Measurements from ENCODE around the gene MORC3. TPM values are rescaled to one million over a fixed set of nuclear protein-coding genes. Genes with fewer than 3 reads are reported as not detected.
A peak's percentile ranks its signal among the peaks of the same experiment; 100 is the strongest.
"Not testable (repeated sequence)": the region's sequence is repeated elsewhere in the genome, so short reads cannot be mapped to it uniquely, and the experiment has no call there.

Gene MORC3
- total RNA-seq, 1 donor from 2014 or later = 24.5 TPM

GRCh38 chr21:36384885-36385232 lies 64.9 kb downstream of the MORC3 start:
- TF ChIP-seq CTCF (conservative IDR thresholded peaks at IDR 0.05) = no peak
- Mint-ChIP-seq H3K27ac (ENCODE audit: unreplicated experiment) (no peak overlapping the region), H3K36me3 (ENCODE audit: low read depth) (peaks cover 15% of the 10 kb centered on the region), H3K9me3 (peaks cover 3% of the 10 kb centered on the region), H3K4me3 (peak overlapping the region; percentile 77), H3K27me3 (ENCODE audit: low read depth) (no peaks in the 10 kb centered on the region), H3K4me1 (peaks cover 42% of the 10 kb centered on the region)
- DNase-seq (ENCODE audit: low read depth, low spot score) = no peak

- no peak within 1 kb of the TSS for H3K27ac Mint-ChIP-seq (ENCODE audit: unreplicated experiment)
- TF ChIP-seq CTCF (conservative IDR thresholded peaks at IDR 0.05) = no peak
Observed at GRCh38 chr21:36385233-36386030, 65.4 kb downstream of the MORC3 start, which contains the start of gene CHAF1B. Gene CHAF1B, plus strand, starts transcription at chr21:36385392. Its CDS starts 745 bp downstream, at chr21:36386137.

GRCh38 chr21:36386031-36386642 lies 66.1 kb downstream of the MORC3 start:
- no peak overlapping the region for H3K27ac Mint-ChIP-seq (ENCODE audit: unreplicated experiment)
- peaks cover 3% of the 10 kb centered on the region for H3K9me3 Mint-ChIP-seq
- H3K4me1 Mint-ChIP-seq = peaks cover 42% of the 10 kb centered on the region
- no peaks in the 10 kb centered on the region for H3K27me3 Mint-ChIP-seq (ENCODE audit: low read depth)
- H3K4me3 Mint-ChIP-seq = peak overlapping the region; percentile 90
- DNase-seq (ENCODE audit: low read depth, low spot score) = no peak
- no peak for TF ChIP-seq CTCF (conservative IDR thresholded peaks at IDR 0.05)
- H3K36me3 Mint-ChIP-seq (ENCODE audit: low read depth) = peaks cover 18% of the 10 kb centered on the region

More at GRCh38 chr21:36385233-36386030, 65.4 kb downstream of the MORC3 start, which contains the start of gene CHAF1B:
- Mint-ChIP-seq H3K9me3 (peaks cover 3% of the 10 kb centered on the region), H3K36me3 (ENCODE audit: low read depth) (peaks cover 15% of the 10 kb centered on the region), H3K4me3 (peak within 1 kb of the TSS; percentile 90), H3K27me3 (ENCODE audit: low read depth) (no peaks in the 10 kb centered on the region), H3K4me1 (peaks cover 42% of the 10 kb centered on the region)
- peak; percentile 91 for DNase-seq (ENCODE audit: low read depth, low spot score)

GRCh38 chr21:36388096-36388495 lies 68.1 kb downstream of the MORC3 start:
- TF ChIP-seq CTCF (conservative IDR thresholded peaks at IDR 0.05) = no peak
- Mint-ChIP-seq H3K4me1 (peaks cover 33% of the 10 kb centered on the region), H3K4me3 (peak overlapping the region; percentile 41), H3K27ac (ENCODE audit: unreplicated experiment) (no peak overlapping the region), H3K9me3 (no peaks in the 10 kb centered on the region), H3K27me3 (ENCODE audit: low read depth) (no peaks in the 10 kb centered on the region), H3K36me3 (ENCODE audit: low read depth) (peaks cover 28% of the 10 kb centered on the region)
- no peak for DNase-seq (ENCODE audit: low read depth, low spot score)

- peak; percentile 35 for TF ChIP-seq CTCF (conservative IDR thresholded peaks at IDR 0.05)
- H3K36me3 Mint-ChIP-seq (ENCODE audit: low read depth) = peaks cover 28% of the 10 kb centered on the region
Observed at GRCh38 chr21:36388835-36389234, 68.8 kb downstream of the MORC3 start.

GRCh38 chr21:36391649-36392048 lies 71.7 kb downstream of the MORC3 start:
- H3K9me3 Mint-ChIP-seq; DNase-seq (ENCODE audit: low read depth, low spot score); H3K27ac Mint-ChIP-seq (ENCODE audit: unreplicated experiment); H3K4me3 Mint-ChIP-seq; H3K27me3 Mint-ChIP-seq (ENCODE audit: low read depth): not testable (repeated sequence)
- H3K36me3 Mint-ChIP-seq (ENCODE audit: low read depth) = peaks cover 29% of the 10 kb centered on the region
- peaks cover 22% of the 10 kb centered on the region for H3K4me1 Mint-ChIP-seq

More at GRCh38 chr21:36388835-36389234, 68.8 kb downstream of the MORC3 start:
- Mint-ChIP-seq H3K4me3 (peak overlapping the region; percentile 58), H3K27ac (ENCODE audit: unreplicated experiment) (peak overlapping the region; percentile 50), H3K9me3 (no peaks in the 10 kb centered on the region), H3K4me1 (peaks cover 33% of the 10 kb centered on the region), H3K27me3 (ENCODE audit: low read depth) (no peaks in the 10 kb centered on the region)
- no peak for DNase-seq (ENCODE audit: low read depth, low spot score)
